ENCODE results near the gene BRWD1. TPM values are rescaled to one million over a fixed set of nuclear protein-coding genes. Genes with fewer than 3 reads are reported as not detected.

BRWD1 gene
- total RNA-seq = 10 to 100 TPM; 39.5 to 45.3 TPM

GRCh38 chr21:39313571-39314142 lies at the start of gene BRWD1:
TSS of gene BRWD1 (minus strand) at chr21:39313632. CDS start at chr21:39313491, 141 bp downstream.
- no peaks in the 10 kb centered on the region for H3K9me3 Mint-ChIP-seq
- DNase-seq = peak; percentile 78
- H3K4me1 Mint-ChIP-seq = peaks cover 41% of the 10 kb centered on the region
- H3K36me3 Mint-ChIP-seq (ENCODE audit: low read depth) = peaks cover 26% of the 10 kb centered on the region
- ChIA-PET POLR2A (interaction anchor here (0.8 to 7.3 kb wide), 17 partner anchors 10 to 547 kb away, joined by 3 to 197 read pairs (median 5); partner anchors contain the start of genes HMGN1 and PSMG1), CTCF (interaction anchor here (1.3 to 1.4 kb wide), 3 partner anchors 35 to 130 kb away, joined by 3 to 6 read pairs (median 4); partner anchors contain the start of genes HMGN1 and PSMG1)
- H3K27ac Mint-ChIP-seq = peak within 1 kb of the TSS; percentile 87
- peak within 1 kb of the TSS; percentile 87 for H3K4me3 Mint-ChIP-seq
- no peaks in the 10 kb centered on the region for H3K27me3 Mint-ChIP-seq

GRCh38 chr21:39362733-39363132 lies 49.3 kb upstream of the BRWD1 start:
- Mint-ChIP-seq H3K9me3 (no peaks in the 10 kb centered on the region), H3K27me3 (peaks cover 3% of the 10 kb centered on the region), H3K4me1 (no peaks in the 10 kb centered on the region), H3K27ac (no peak overlapping the region), H3K36me3 (ENCODE audit: low read depth) (no peaks in the 10 kb centered on the region), H3K4me3 (no peak overlapping the region)
- CTCF ChIA-PET = no interaction called here
- POLR2A ChIA-PET = interaction anchor here (1.0 kb wide), 1 partner anchor 13 kb away, joined by 3 read pairs; no protein-coding TSS in a partner anchor
- no peak for DNase-seq

DNA sequence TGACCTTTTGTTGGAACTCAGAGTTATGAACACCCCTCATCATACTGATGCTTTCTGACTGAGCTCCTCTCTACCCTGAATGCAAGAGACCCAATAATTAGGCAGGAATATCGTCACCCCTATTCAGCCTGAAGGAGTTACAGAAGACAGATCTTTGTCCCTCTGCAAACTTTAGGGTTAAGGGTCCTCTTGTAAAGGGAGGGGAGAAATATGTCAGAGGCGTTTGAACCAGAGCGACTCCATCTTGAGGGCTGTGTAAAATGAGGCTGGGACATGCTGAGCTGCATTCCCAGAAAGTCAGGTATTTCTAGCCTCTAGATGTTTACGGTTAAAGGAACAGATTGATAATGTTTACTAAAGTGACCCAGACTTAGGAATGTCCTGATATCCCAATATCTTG lies 46.0 kb upstream of the BRWD1 start:
- Mint-ChIP-seq H3K9me3 (no peaks in the 10 kb centered on the region), H3K4me1 (no peaks in the 10 kb centered on the region), H3K27ac (no peak overlapping the region), H3K4me3 (no peak overlapping the region), H3K36me3 (ENCODE audit: low read depth) (no peaks in the 10 kb centered on the region), H3K27me3 (peaks cover 14% of the 10 kb centered on the region)
- ChIA-PET POLR2A (interaction anchor here (1.4 kb wide), 1 partner anchor 11 kb away, joined by 4 read pairs; no protein-coding TSS in a partner anchor), CTCF (no interaction called here)
- DNase-seq = no peak

DNA sequence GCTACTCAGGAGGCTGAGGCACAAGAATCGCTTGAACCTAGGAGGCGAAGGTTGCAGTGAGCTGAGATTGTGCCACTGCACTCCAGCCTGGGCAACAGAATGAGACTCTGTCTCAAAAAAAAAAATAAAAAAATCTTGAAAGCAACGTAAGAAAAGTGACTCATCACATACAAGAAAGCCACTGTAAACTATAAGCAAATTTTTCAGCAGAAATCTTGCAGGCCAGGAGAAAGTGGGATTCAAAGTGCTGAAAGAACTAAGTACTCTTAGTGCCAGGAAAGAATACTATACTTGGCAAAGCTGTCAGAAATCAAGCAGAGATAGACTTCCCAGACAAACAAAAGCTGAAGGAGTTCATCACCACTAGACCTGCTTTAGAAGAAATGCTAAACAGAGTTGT lies 39.9 kb upstream of the BRWD1 start:
- no peaks in the 10 kb centered on the region for H3K9me3 Mint-ChIP-seq
- ChIA-PET CTCF (no interaction called here), POLR2A (no interaction called here)
- H3K36me3 Mint-ChIP-seq (ENCODE audit: low read depth) = no peaks in the 10 kb centered on the region
- DNase-seq = no peak
- H3K4me1 Mint-ChIP-seq = peaks cover 11% of the 10 kb centered on the region
- H3K27me3 Mint-ChIP-seq = peaks cover 16% of the 10 kb centered on the region
- H3K27ac Mint-ChIP-seq = no peak overlapping the region
- no peak overlapping the region for H3K4me3 Mint-ChIP-seq

- peaks cover 27% of the 10 kb centered on the region for H3K36me3 Mint-ChIP-seq (ENCODE audit: low read depth)
- no peak for DNase-seq
- H3K27me3 Mint-ChIP-seq = peaks cover 12% of the 10 kb centered on the region
- H3K4me3 Mint-ChIP-seq = peak overlapping the region; percentile 98
- ChIA-PET CTCF (interaction anchor here (1.1 to 2.4 kb wide), 5 partner anchors 23 to 91 kb away, joined by 3 to 7 read pairs (median 6); no protein-coding TSS in a partner anchor), POLR2A (interaction anchor here (0.6 to 7.0 kb wide), 10 partner anchors 12 to 492 kb away, joined by 3 to 197 read pairs (median 9); partner anchors contain the start of genes BRWD1 and PSMG1)
- peaks cover 32% of the 10 kb centered on the region for H3K4me1 Mint-ChIP-seq
- H3K27ac Mint-ChIP-seq = peak overlapping the region; percentile 99
- no peaks in the 10 kb centered on the region for H3K9me3 Mint-ChIP-seq
Measured at GRCh38 chr21:39350094-39351005, 36.9 kb upstream of the BRWD1 start.

DNA sequence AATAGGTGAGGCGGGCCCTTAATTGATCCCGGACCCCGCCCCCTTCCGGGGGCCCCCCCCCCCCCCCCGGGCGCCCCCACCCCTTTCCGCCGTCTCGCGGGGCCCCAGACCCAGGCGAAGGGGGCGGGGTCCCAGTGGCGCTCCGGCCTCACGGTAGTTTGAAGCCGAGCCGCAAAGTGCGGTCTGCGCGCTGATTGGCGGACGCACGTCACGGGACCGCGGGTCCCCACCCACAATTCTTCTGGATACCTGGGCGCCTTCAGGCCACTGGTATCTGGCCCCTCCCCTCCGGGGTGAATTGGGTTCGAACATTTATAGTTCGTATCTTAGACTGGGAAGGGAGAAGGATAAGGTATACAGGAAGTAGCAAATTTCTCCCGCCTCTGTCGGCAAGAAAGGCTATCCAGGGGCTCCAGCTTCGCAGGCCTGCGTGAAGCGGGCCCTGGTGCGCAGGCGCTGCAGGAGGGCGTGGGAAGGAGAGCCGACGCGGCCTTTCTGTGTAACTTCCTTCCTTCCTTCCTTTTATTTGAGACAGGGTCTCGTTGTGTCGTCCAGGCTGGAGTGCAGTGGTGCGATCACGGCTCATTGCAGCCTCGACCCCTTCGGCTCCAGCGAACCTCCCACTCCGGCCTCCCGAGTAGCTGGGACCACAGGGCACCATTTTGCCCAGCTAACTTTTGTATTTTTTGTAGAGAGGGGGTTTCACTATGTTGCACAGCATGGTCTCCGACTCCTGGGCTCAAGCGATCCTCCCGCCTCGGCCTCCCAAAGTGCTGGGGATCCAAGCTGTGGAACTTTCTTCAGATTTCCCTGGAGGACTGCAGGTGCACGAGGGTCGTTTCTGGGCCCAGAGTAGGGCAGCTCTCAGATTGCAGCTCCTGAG lies 36.0 kb upstream of the BRWD1 start:
- peaks cover 35% of the 10 kb centered on the region for H3K36me3 Mint-ChIP-seq (ENCODE audit: low read depth)
- POLR2A ChIA-PET = interaction anchor here (0.6 to 7.0 kb wide), 15 partner anchors 11 to 491 kb away, joined by 3 to 197 read pairs (median 3); partner anchors contain the start of genes BRWD1 and PSMG1
- H3K4me3 Mint-ChIP-seq = peak overlapping the region; percentile 98
- H3K9me3 Mint-ChIP-seq = no peaks in the 10 kb centered on the region
- peaks cover 6% of the 10 kb centered on the region for H3K27me3 Mint-ChIP-seq
- H3K4me1 Mint-ChIP-seq = peaks cover 37% of the 10 kb centered on the region
- H3K27ac Mint-ChIP-seq = peak overlapping the region; percentile 99
- CTCF ChIA-PET = interaction anchor here (1.1 to 2.6 kb wide), 7 partner anchors 24 to 166 kb away, joined by 3 to 7 read pairs (median 6); partner anchors contain the start of genes BRWD1 and PSMG1
- peak; percentile 98 for DNase-seq

- CTCF ChIA-PET = interaction anchor here (0.8 to 4.9 kb wide), 9 partner anchors 24 to 165 kb away, joined by 3 to 20 read pairs (median 4); partner anchors contain the start of genes BRWD1 and PSMG1
- H3K4me1 Mint-ChIP-seq = peaks cover 40% of the 10 kb centered on the region
- peak within 1 kb of the TSS; percentile 98 for H3K4me3 Mint-ChIP-seq
- POLR2A ChIA-PET = interaction anchor here (0.6 to 7.0 kb wide), 30 partner anchors 10 to 541 kb away, joined by 3 to 197 read pairs (median 4); partner anchors contain the start of genes BRWD1, LCA5L and PSMG1
- peak within 1 kb of the TSS; percentile 99 for H3K27ac Mint-ChIP-seq
- H3K36me3 Mint-ChIP-seq (ENCODE audit: low read depth) = peaks cover 40% of the 10 kb centered on the region
- H3K9me3 Mint-ChIP-seq = no peaks in the 10 kb centered on the region
- peaks cover 2% of the 10 kb centered on the region for H3K27me3 Mint-ChIP-seq
- DNase-seq = peak; percentile 89
Measured at GRCh38 chr21:39348355-39349210, 35.2 kb upstream of the BRWD1 start, which contains the start of gene HMGN1. TSS of gene HMGN1 (minus strand) at chr21:39349088. CDS start at chr21:39348917, 171 bp downstream.

- POLR2A ChIA-PET = interaction anchor here (0.7 to 7.0 kb wide), 25 partner anchors 9 to 540 kb away, joined by 3 to 197 read pairs (median 4); partner anchors contain the start of genes BRWD1, LCA5L and PSMG1
- CTCF ChIA-PET = interaction anchor here (0.8 to 4.9 kb wide), 7 partner anchors 9 to 165 kb away, joined by 3 to 20 read pairs (median 4); partner anchors contain the start of gene PSMG1
- peaks cover 46% of the 10 kb centered on the region for H3K36me3 Mint-ChIP-seq (ENCODE audit: low read depth)
- H3K9me3 Mint-ChIP-seq = no peaks in the 10 kb centered on the region
- peaks cover 43% of the 10 kb centered on the region for H3K4me1 Mint-ChIP-seq
- peaks cover 2% of the 10 kb centered on the region for H3K27me3 Mint-ChIP-seq
- no peak for DNase-seq
- peak overlapping the region; percentile 76 for H3K4me3 Mint-ChIP-seq
- peak overlapping the region; percentile 94 for H3K27ac Mint-ChIP-seq
Measured at GRCh38 chr21:39348040-39348354, 34.6 kb upstream of the BRWD1 start.

GRCh38 chr21:39347537-39347936 lies 34.1 kb upstream of the BRWD1 start:
- Mint-ChIP-seq H3K4me3 (peak overlapping the region; percentile 76), H3K27me3 (peaks cover 2% of the 10 kb centered on the region), H3K9me3 (no peaks in the 10 kb centered on the region), H3K36me3 (ENCODE audit: low read depth) (peaks cover 50% of the 10 kb centered on the region), H3K4me1 (peaks cover 43% of the 10 kb centered on the region), H3K27ac (peak overlapping the region; percentile 94)
- ChIA-PET CTCF (interaction anchor here (0.6 to 4.9 kb wide), 7 partner anchors 9 to 164 kb away, joined by 3 to 20 read pairs (median 4); partner anchors contain the start of gene PSMG1), POLR2A (interaction anchor here (1.0 to 7.0 kb wide), 15 partner anchors 9 to 540 kb away, joined by 4 to 197 read pairs (median 4); partner anchors contain the start of genes BRWD1, LCA5L and PSMG1)
- no peak for DNase-seq

- POLR2A ChIA-PET = interaction anchor here (1.3 to 7.0 kb wide), 7 partner anchors 8 to 163 kb away, joined by 4 to 197 read pairs (median 43); partner anchors contain the start of genes BRWD1 and PSMG1
- CTCF ChIA-PET = interaction anchor here (0.6 to 4.9 kb wide), 6 partner anchors 8 to 163 kb away, joined by 3 to 20 read pairs (median 4); partner anchors contain the start of gene PSMG1
- Mint-ChIP-seq H3K4me3 (peak overlapping the region; percentile 71), H3K27me3 (peaks cover 2% of the 10 kb centered on the region), H3K9me3 (no peaks in the 10 kb centered on the region), H3K36me3 (ENCODE audit: low read depth) (peaks cover 57% of the 10 kb centered on the region), H3K27ac (peak overlapping the region; percentile 58), H3K4me1 (peaks cover 43% of the 10 kb centered on the region)
- no peak for DNase-seq
Measured at GRCh38 chr21:39346671-39347331, 33.4 kb upstream of the BRWD1 start.

Data from activated CD4-positive, alpha-beta memory T cell treated with anti-CD3 and anti-CD28 coated beads, Interleukin-2, amount 10 ng/mL, durations not matched to agents 7 days and 5 days (primary cell).